GM13977 (cell line): ENCODE data around the gene LEMD1.

Experiments
- DNase-seq: peaks from one replicate; pipeline ENCODE4 v3.0.0; 2012; ENCODE audit warnings: low spot score
- in situ Hi-C: fragments of 300-500 bp; cut with MboI; formaldehyde crosslinking; loops from one replicate; pipeline ENCODE4 v1.12.0; 2022; ENCODE audit warnings: low sequenced_read_pairs, low pct_unique_long_range_greater_than_20kb, mixed read lengths, inconsistent platforms; ENCODE audit not compliant: unreplicated experiment
- TF ChIP-seq, protein P1 (sequence below): IDR thresholded peaks from 2 replicates; pipeline ENCODE4 v1.5.1; 2012; ENCODE audit warnings: mild to moderate bottlenecking, control low read depth; ENCODE audit not compliant: insufficient read depth; ENCODE audit errors: extremely low read depth, missing control alignments

LEMD1 gene

DNA sequence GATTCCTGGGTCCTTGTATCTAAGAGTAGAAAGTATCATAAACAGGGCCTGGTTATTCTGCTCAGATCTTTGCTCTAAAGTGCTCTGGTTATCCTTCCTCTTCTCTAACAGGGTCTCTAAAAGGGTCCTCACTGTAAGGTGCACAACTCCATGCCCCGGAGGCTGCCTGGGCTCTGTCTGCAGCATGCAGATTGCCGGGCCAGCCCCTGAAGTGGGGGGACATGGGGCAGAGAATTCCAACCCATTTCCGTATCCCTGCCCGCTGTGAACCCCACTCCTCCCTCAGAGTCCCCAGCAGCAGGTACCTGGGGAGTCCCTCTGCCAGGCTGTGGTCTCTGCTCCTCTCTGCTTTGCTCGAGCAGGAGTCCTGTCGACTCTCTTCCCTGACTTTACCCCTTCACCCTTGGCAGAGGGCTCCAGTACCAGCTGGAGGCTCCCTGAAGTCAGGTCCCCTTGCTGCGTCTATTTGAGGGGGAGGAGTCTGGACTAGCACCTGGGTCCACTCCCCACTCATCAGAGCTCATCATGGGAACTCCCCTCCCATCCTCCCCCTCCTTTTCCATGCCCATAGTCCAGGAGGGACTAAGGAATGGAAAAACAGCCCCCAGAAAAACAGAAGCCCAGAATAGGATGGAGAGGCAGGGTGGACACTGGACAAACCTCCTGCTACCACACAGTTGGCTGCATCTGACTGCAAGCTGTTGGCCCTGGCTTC is 21.9 kb upstream of the LEMD1 start:
- TF ChIP-seq, protein P1, sequence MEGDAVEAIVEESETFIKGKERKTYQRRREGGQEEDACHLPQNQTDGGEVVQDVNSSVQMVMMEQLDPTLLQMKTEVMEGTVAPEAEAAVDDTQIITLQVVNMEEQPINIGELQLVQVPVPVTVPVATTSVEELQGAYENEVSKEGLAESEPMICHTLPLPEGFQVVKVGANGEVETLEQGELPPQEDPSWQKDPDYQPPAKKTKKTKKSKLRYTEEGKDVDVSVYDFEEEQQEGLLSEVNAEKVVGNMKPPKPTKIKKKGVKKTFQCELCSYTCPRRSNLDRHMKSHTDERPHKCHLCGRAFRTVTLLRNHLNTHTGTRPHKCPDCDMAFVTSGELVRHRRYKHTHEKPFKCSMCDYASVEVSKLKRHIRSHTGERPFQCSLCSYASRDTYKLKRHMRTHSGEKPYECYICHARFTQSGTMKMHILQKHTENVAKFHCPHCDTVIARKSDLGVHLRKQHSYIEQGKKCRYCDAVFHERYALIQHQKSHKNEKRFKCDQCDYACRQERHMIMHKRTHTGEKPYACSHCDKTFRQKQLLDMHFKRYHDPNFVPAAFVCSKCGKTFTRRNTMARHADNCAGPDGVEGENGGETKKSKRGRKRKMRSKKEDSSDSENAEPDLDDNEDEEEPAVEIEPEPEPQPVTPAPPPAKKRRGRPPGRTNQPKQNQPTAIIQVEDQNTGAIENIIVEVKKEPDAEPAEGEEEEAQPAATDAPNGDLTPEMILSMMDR, result no peak
- DNase-seq, result no peak
- in situ Hi-C loops, result no loop called here

DNA sequence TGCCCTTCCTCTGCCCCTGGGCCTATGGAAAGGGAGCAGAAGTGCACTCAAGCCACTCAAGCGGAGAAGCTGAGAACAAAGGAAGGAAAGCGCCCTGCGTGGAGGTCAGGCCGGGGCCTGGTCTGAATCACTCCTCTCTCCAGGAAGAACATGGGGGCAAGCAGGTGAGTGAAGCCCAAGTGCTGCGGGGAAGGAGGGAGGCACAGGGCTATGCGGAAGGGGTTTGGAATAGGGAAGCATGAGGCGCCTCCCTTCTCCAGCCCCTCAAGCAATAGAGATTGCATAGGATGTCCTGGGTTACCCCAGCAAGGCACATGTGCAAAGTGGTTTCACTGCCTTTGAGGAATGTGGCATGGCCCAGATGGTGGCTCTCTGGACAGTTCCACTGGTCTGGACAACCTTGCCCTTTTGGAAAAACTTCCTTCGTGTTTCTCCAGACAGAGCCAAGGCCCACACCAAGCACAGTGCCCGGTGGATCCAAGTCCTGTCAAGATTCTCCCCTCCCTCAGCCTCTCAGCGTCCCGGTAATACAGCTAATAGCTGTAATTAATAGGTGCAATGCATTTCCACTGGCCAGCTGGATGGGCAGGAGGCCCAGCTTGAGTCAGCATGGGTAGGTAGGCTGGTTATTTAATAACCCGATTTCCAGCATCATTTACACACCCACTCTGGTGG is 20.3 kb upstream of the LEMD1 start:
- DNase-seq, result no peak
- in situ Hi-C loops, result no loop called here
- TF ChIP-seq, protein P1, result no peak

DNA sequence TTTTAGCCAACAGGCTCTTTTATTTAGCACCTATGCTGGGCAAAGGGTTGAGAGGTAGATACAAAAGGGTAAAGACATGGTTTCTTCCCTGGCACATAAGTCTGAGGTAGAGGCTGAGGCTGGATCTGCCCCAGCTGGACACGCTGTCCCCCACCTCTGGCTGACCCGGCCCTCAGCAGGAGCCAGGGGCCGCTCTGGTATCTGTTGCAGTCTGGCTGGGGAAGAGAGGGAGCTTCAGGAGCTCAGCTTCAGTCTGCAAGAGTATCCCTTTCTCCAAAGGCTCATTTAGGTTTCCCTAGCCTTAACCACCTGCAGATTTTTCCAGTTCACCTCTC is 19.8 kb upstream of the LEMD1 start:
- in situ Hi-C loops, result no loop called here
- TF ChIP-seq, protein P1, result no peak
- no peak for DNase-seq

DNA sequence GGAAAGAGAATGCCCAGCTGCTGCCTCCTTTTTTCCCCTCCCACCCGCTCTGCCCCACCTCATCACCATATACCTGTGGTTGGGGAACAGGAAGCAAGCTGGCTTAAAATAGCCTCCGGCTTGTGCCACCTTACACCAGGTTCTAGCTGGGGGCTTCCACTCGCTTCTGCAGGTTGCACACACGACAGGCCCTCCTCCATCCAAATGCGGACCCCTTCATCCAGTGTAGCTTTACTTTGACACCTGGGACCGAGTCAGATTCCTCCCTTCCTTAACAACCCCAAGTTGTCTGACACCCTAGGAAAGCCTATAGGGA is 19.4 kb upstream of the LEMD1 start:
- DNase-seq, result no peak
- in situ Hi-C loops, result no loop called here
- TF ChIP-seq, protein P1, result no peak

DNA sequence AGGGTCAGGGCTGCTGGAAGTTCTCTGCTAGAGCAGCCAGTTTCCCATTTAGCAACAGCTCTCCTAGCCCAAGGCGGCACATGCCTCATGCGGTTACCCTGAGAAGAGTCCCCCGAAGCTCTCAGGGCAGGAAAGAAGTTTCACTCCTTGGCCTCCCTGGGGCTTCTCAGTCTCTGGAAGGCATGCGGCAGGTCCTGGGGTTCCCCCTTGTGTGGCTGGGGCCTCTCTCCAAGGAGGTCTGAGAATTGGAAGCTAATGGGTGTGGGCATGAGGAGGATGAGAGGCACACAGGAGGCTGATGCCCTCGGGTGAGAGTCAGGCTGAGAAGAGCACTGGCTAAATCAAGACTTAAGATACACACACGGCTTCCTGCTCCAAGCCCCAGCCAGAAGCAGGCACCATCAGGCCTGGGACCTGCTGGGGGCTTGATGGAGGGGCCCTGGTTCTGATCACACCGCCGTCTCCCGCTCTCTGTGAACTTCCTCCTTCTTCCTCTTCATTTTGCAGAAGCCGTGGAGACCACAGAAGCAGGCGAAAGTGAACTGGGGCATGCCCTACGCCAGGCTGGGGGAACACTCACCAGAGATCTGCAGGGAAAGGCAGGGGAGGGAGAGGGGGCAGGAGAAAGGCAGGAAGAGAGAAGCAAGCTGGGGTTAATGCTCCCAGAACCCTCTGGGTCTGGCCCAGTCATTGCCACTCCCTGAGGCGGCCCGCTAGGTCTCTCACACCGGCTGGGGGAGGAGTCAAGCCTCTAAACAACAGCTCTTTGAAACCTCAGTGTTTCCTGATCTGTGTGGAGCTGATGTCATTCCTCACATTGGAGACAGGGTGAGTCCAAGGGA is 18.8 kb upstream of the LEMD1 start:
- DNase-seq, result peak; percentile 76
- TF ChIP-seq, protein P1, result no peak
- in situ Hi-C loops, result no loop called here

DNA sequence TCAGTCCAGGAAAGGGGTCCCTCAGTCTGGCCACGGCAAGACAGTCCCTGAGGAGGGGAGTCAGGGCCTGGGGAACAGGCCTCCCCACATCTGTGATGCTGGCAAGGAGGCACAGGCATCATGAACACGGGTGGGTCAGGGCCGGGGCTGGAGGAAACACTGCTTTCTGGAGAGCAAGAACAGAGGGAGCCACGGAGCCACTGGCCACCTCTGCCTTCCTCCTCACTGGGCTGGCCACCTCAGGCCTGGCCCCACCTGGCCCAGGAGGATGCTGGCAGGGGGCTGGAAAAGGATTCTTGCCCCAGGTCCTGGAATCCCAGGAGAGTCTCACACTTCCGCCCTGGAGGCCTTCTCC is 18.2 kb upstream of the LEMD1 start:
- in situ Hi-C loops, result no loop called here
- DNase-seq, result no peak
- TF ChIP-seq, protein P1, result no peak
